B cell (primary cell): Measurements from ENCODE around the gene AARS2. TPM values are rescaled to one million over a fixed set of nuclear protein-coding genes. Genes with fewer than 3 reads are reported as not detected.

Experiments used
- ATAC-seq: fragments of 200-7000 bp; cut with Tn5 transposase; one replicate; pipeline ENCODE4 v1.10.0; 2021; ENCODE audit warnings: low read depth, mild to moderate bottlenecking, moderate number of reproducible peaks, moderate library complexity
- CTCF ChIA-PET: fragments of 350-600 bp; sonication (Branson Sonifier 250); formaldehyde crosslinking; loops from one replicate; lab custom pipeline; 2021; ENCODE audit warnings: antibody characterized with exemption, inconsistent platforms; lab: Charles Lee
- POLR2A ChIA-PET: fragments of 350-600 bp; sonication (Branson Sonifier 250); formaldehyde crosslinking; loops from one replicate; lab custom pipeline; 2021; ENCODE audit warnings: antibody characterized with exemption; lab: Charles Lee
- DNase-seq: peaks from one replicate; pipeline ENCODE4 v3.0.0; 2013
- H2AFZ ChIP-seq: 2 replicates; pipeline ENCODE4 v1.6.1; 2012; ENCODE audit warnings: mild to moderate bottlenecking, low read depth, low read length; ENCODE audit not compliant: insufficient read depth, poor library complexity, severe bottlenecking
- H3K27ac ChIP-seq, 2 donors: 1 replicate in 1 of 2; 2 replicates in 1 of 2; pipeline ENCODE4 v1.5.1; 2012 to 2013; ENCODE audit warnings: low read length in 2 of 2, mild to moderate bottlenecking in 2 of 2, moderate library complexity in 1 of 2
- H3K27me3 ChIP-seq, 4 experiments: fragments of 200-600 bp in 1 of 4; sonication (generic) in 1 of 4; replicated peaks in 1 of 4; 1 replicate in 2 of 4; 2 replicates in 2 of 4; pipeline versions ENCODE4 v1.6.1 to v1.7.0; 2013 to 2016; ENCODE audit warnings: low read length in 3 of 4, mild to moderate bottlenecking in 2 of 4, mixed read lengths in 1 of 4, moderate library complexity in 1 of 4; ENCODE audit not compliant: insufficient read depth in 4 of 4, control insufficient read depth in 3 of 4; ENCODE audit errors: control extremely low read depth in 1 of 4
- H3K36me3 ChIP-seq, 2 experiments: replicated peaks in 1 of 2; 1 replicate in 1 of 2; 2 replicates in 1 of 2; pipeline versions ENCODE4 v1.6.1 to v1.7.1; 2013; ENCODE audit warnings: low read length in 1 of 2; ENCODE audit not compliant: insufficient read depth in 2 of 2, control insufficient read depth in 1 of 2; ENCODE audit errors: control extremely low read depth in 1 of 2, extremely low read depth in 1 of 2
- H3K4me1 ChIP-seq, 2 donors: fragments of 200-600 bp in 1 of 2; sonication (generic) in 1 of 2; 1 replicate in 1 of 2; 2 replicates in 1 of 2; pipeline versions ENCODE4 v1.5.1 to v1.6.1; 2013 to 2017; ENCODE audit warnings: low read length in 2 of 2; ENCODE audit not compliant: control insufficient read depth in 2 of 2, insufficient read depth in 2 of 2
- H3K4me2 ChIP-seq: replicated peaks from 2 replicates; pipeline ENCODE3; 2012; ENCODE audit warnings: mild to moderate bottlenecking, low read depth, low read length; ENCODE audit not compliant: poor library complexity, severe bottlenecking
- H3K4me3 ChIP-seq, 5 experiments: fragments of 200-600 bp in 1 of 5; sonication (generic) in 1 of 5; 1 replicate in 3 of 5; 2 replicates in 2 of 5; pipeline versions ENCODE4 v1.5.1 to v1.7.0; 2011 to 2016; ENCODE audit warnings: low read length in 4 of 5, mild to moderate bottlenecking in 4 of 5, low read depth in 2 of 5, control low read depth in 1 of 5, moderate library complexity in 1 of 5; ENCODE audit not compliant: insufficient read depth in 1 of 5; ENCODE audit errors: control extremely low read depth in 1 of 5, extremely low read depth in 1 of 5
- H3K79me2 ChIP-seq: fragments of 200-600 bp; sonication (generic); one replicate; pipeline ENCODE4 v1.6.0; 2016; ENCODE audit warnings: low read length; ENCODE audit not compliant: control insufficient read depth, insufficient read depth
- H3K9ac ChIP-seq: fragments of 200-600 bp; sonication (generic); 2 replicates; pipeline ENCODE4 v1.6.1; 2017; ENCODE audit warnings: mild to moderate bottlenecking, low read length, moderate library complexity
- H3K9me3 ChIP-seq, 3 donors: one replicate each; pipeline versions ENCODE4 v1.6.1 to v1.7.1; 2013; ENCODE audit warnings: low read length in 2 of 3; ENCODE audit not compliant: control insufficient read depth in 2 of 3, insufficient read depth in 1 of 3; ENCODE audit errors: control extremely low read depth in 1 of 3
- H4K20me1 ChIP-seq: 2 replicates; pipeline ENCODE4 v1.6.0; 2012; ENCODE audit warnings: mild to moderate bottlenecking, low read length; ENCODE audit not compliant: insufficient read depth, control insufficient read depth, poor library complexity, severe bottlenecking
- H3K27ac Mint-ChIP-seq: one replicate; pipeline ENCODE4 v1.8.0; 2021; ENCODE audit warnings: mixed read lengths
- H3K27me3 Mint-ChIP-seq: one replicate; pipeline ENCODE4 v1.8.0; 2021; ENCODE audit warnings: mixed read lengths
- H3K4me1 Mint-ChIP-seq: one replicate; pipeline ENCODE4 v1.8.0; 2021; ENCODE audit warnings: mixed read lengths
- H3K4me3 Mint-ChIP-seq: one replicate; pipeline ENCODE4 v1.8.0; 2021; ENCODE audit warnings: mixed read lengths
- H3K9me3 Mint-ChIP-seq: one replicate; pipeline ENCODE4 v1.8.0; 2022; ENCODE audit warnings: mixed read lengths; ENCODE audit not compliant: insufficient read depth
- CTCF ChIP-seq: fragments of 200-600 bp; IDR thresholded peaks from one replicate; pipeline ENCODE4 v1.8.0; 2022; ENCODE audit warnings: antibody characterized with exemption, mild to moderate bottlenecking
- EZH2 ChIP-seq: IDR thresholded peaks from 2 replicates; pipeline ENCODE4 v1.6.1; 2012; ENCODE audit warnings: borderline replicate concordance, low read depth, mild to moderate bottlenecking, moderate library complexity, low read length; ENCODE audit not compliant: insufficient read depth, poor library complexity, severe bottlenecking
- WGBS: methylation state at CpG from one replicate; pipeline ENCODE4 v1.1.5; 2013; ENCODE audit warnings: missing lambda C conversion rate; ENCODE audit not compliant: insufficient coverage; 5-methylcytosine and 5-hydroxymethylcytosine counted together
- intact Hi-C: fragments of 100-400 bp; cut with micrococcal nuclease; formaldehyde crosslinking; loops from one replicate; pipeline ENCODE4 v1.10.0; 2022
- polyA plus RNA-seq: library from polyadenylated mRNA; depleted of rRNA; stranded (reverse); fragments of >200 nt; gene quantifications from 2 replicates; pipeline ENCODE4 v1.2.3, GENCODE V29; 2012
- total RNA-seq, 2 donors: library from RNA; stranded (reverse); fragments of 120-200 nt in 1 of 2; gene quantifications; 1 replicate in 1 of 2; 2 replicates in 1 of 2; pipeline versions ENCODE4 v1.2.3 to v1.2.4, GENCODE V29; 2013 to 2022

Gene AARS2
- total and polyA plus RNA-seq, 2 donors (not counting 1 experiment from before 2014, with no cell fraction given), result 11.3 to 21.3 TPM

GRCh38 chr6:44303842-44304241 is 9.3 kb downstream of the AARS2 start:
- Mint-ChIP-seq H3K27me3 (no peaks in the 10 kb centered on the region), H3K27ac (no peak overlapping the region), H3K4me1 (no peaks in the 10 kb centered on the region), H3K9me3 (no peaks in the 10 kb centered on the region), H3K4me3 (no peak overlapping the region)
- CTCF ChIA-PET, result interaction anchor here (0.7 to 9.6 kb wide), 6 partner anchors 9 to 207 kb away, joined by 3 to 107 read pairs (median 6); partner anchors contain the start of genes HSP90AB1, SLC29A1 and TMEM151B
- H3K27ac ChIP-seq, result no peak overlapping the region
- H3K9me3 ChIP-seq, result no peaks in the 10 kb centered on the region
- H3K4me1 ChIP-seq, result no peaks in the 10 kb centered on the region
- DNase-seq (no peak), ATAC-seq (no peak)
- H3K36me3 ChIP-seq, result peaks cover 0 to 63% of the 10 kb centered on the region in 2 experiments
- TF ChIP-seq CTCF (no peak), EZH2 (no peak)
- H3K9ac ChIP-seq, result no peak overlapping the region
- no peak overlapping the region for H3K4me2 ChIP-seq
- POLR2A ChIA-PET, result no interaction called here
- H2AFZ ChIP-seq, result no peak overlapping the region
- 96% methylated on average over 6 of the region's 6 CpGs for WGBS
- H4K20me1 ChIP-seq, result no peaks in the 10 kb centered on the region
- no peaks in the 10 kb centered on the region for H3K27me3 ChIP-seq
- no peak overlapping the region for H3K4me3 ChIP-seq
- intact Hi-C loops, result loop anchor here (1.0 kb wide), 3 partner anchors 36 to 208 kb away; no protein-coding TSS in a partner anchor
- H3K79me2 ChIP-seq, result no peaks in the 10 kb centered on the region

GRCh38 chr6:44302856-44303255 is 10.3 kb downstream of the AARS2 start:
- Histone ChIP-seq H3K27ac (no peak overlapping the region), H3K4me2 (no peak overlapping the region), H2AFZ (no peak overlapping the region), H3K9ac (no peak overlapping the region), H3K27me3 (peaks cover 0 to 6% (median 0%) of the 10 kb centered on the region in 4 experiments), H3K4me1 (peaks cover 3% of the 10 kb centered on the region in 2 donors), H3K4me3 (no peak overlapping the region), H4K20me1 (no peaks in the 10 kb centered on the region), H3K79me2 (no peaks in the 10 kb centered on the region), H3K9me3 (no peaks in the 10 kb centered on the region), H3K36me3 (peaks cover 0 to 62% of the 10 kb centered on the region in 2 experiments)
- peaks cover under 1% of the 10 kb centered on the region for H3K4me1 Mint-ChIP-seq
- DNase-seq, result no peak
- H3K27ac Mint-ChIP-seq, result no peak overlapping the region
- ChIA-PET POLR2A (no interaction called here), CTCF (interaction anchor here (0.9 to 9.6 kb wide), 3 partner anchors 8 to 130 kb away, joined by 4 to 107 read pairs (median 6); partner anchors contain the start of gene TMEM151B)
- no peak overlapping the region for H3K4me3 Mint-ChIP-seq
- intact Hi-C loops, result no loop called here
- TF ChIP-seq CTCF, result no peak
- no peak for TF ChIP-seq EZH2
- no peaks in the 10 kb centered on the region for H3K27me3 Mint-ChIP-seq
- WGBS, result 96% methylated on average over 10 of the region's 12 CpGs
- ATAC-seq, result no peak
- no peaks in the 10 kb centered on the region for H3K9me3 Mint-ChIP-seq
